ENCODE data around the gene PARVA. TPM values are rescaled to one million over a fixed set of nuclear protein-coding genes. Genes with fewer than 3 reads are reported as not detected.

Gene PARVA
- total RNA-seq, 1 donor from 2014 or later: 144 TPM

DNA sequence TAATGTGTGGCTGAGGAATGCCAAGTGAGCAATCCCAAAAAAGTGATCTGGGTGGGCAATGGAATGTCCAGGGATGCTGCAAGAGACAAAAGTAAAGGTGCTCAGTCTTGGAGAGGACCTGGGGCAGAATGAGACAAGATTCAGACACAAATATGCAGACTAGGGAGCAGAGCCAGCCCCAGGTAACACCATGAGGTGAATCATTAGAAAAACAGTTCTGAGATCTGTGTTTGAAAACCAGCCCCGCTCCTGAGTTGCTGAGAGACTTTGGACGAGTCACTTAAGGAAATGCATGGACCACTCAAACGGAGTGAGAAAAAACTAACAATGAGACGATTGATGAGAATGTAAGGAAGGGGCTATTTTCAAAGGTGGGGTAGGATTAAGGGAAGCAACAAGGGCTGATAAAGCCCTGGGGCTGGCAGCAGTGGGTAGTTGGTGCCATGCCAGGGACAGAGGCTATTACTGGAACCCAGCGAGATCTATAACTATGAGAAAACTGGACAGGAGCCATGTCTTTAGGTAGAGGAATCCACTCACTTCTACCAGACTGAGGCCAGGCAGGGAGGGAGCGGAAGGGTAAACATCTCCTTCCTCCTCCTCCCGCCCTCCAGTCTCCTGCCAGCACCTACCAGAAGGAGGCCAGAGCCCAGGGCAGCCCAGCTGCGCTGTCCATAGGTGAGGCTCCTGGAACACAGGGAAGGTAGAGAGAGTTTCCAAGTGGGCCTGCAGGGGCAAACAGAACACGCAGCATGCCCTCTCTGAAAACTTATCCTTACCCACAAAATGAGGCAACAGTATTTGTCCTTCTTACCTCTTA lies 166.4 kb downstream of the PARVA start:
- peaks cover 44% of the 10 kb centered on the region for H3K4me1 Mint-ChIP-seq (ENCODE audit: unreplicated experiment)
- H3K36me3 Mint-ChIP-seq (ENCODE audit: unreplicated experiment): no peaks in the 10 kb centered on the region
- peak; percentile 67 for DNase-seq (ENCODE audit: extremely low spot score, unreplicated experiment)

DNA sequence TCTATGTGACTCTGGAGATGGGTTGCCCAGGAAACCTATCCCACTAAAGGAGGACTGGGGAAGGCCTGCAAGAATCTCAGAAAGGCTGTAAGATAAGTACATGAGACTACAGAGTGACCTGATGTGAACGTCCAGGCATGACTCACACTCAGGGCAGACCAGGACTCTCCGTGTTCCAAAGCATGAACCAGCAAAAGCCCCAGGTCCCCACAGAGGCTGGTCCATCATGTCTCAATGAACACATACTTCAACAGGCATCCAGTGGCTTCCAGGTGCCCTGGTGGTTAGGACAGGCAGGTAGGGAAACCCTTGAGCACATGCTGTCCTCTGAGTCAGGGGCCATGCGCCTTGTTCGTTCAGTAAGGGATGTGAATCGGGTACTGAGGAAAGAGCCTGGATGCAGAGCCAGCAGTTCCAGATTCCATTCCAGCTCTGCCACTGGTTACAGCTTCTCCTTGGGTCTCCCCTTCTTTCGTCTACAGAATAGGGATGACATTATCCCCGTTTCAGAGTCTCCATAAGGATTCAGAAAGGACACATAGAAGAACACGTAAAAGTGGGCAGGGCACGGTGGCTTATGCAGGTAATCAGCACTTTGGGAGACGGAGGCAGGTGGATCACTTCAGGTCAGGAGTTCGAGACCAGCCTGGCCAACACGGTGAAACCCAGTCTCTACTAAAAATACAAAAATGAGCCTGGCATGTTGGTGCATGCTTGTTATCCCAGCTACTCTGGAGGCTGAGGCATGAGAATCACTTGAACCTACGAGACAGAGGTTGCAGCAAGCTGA lies 167.8 kb downstream of the PARVA start:
- TF ChIP-seq, protein P1, sequence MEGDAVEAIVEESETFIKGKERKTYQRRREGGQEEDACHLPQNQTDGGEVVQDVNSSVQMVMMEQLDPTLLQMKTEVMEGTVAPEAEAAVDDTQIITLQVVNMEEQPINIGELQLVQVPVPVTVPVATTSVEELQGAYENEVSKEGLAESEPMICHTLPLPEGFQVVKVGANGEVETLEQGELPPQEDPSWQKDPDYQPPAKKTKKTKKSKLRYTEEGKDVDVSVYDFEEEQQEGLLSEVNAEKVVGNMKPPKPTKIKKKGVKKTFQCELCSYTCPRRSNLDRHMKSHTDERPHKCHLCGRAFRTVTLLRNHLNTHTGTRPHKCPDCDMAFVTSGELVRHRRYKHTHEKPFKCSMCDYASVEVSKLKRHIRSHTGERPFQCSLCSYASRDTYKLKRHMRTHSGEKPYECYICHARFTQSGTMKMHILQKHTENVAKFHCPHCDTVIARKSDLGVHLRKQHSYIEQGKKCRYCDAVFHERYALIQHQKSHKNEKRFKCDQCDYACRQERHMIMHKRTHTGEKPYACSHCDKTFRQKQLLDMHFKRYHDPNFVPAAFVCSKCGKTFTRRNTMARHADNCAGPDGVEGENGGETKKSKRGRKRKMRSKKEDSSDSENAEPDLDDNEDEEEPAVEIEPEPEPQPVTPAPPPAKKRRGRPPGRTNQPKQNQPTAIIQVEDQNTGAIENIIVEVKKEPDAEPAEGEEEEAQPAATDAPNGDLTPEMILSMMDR (IDR thresholded peaks at IDR 0.05): no peak
- Mint-ChIP-seq H3K27me3 (ENCODE audit: unreplicated experiment) (no peaks in the 10 kb centered on the region), H3K27ac (ENCODE audit: unreplicated experiment) (no peak overlapping the region), H3K36me3 (ENCODE audit: unreplicated experiment) (no peaks in the 10 kb centered on the region), H3K9me3 (ENCODE audit: unreplicated experiment) (no peaks in the 10 kb centered on the region), H3K4me3 (ENCODE audit: unreplicated experiment) (no peak overlapping the region), H3K4me1 (ENCODE audit: unreplicated experiment) (peaks cover 31% of the 10 kb centered on the region)
- DNase-seq (ENCODE audit: extremely low spot score, unreplicated experiment): peak; percentile 74

More for the DNA sequence above, 166.4 kb downstream of the PARVA start:
- no peak overlapping the region for H3K27ac Mint-ChIP-seq (ENCODE audit: unreplicated experiment)
- no peak overlapping the region for H3K4me3 Mint-ChIP-seq (ENCODE audit: unreplicated experiment)
- TF ChIP-seq, protein P1 (IDR thresholded peaks at IDR 0.05): no peak
- H3K9me3 Mint-ChIP-seq (ENCODE audit: unreplicated experiment): no peaks in the 10 kb centered on the region
- H3K27me3 Mint-ChIP-seq (ENCODE audit: unreplicated experiment): no peaks in the 10 kb centered on the region

DNA sequence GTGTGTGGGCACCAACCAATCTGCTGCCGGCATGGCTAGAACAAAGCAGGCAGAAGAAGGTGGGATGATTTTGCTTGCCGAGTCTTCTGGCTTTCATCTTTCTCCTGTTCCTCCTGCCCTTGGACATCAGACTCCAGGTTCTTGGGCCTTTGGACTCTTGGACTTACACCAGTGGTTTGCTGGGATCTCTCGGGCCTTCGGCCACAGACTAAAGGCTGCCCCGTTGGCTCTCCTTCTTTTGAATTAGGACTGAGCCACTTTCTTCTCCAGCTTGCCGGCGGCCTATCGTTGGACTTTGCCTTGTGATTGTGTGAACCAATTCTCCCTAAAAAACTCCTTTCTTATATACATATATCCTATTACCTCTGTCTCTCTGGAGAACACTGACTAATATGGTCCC lies 168.8 kb downstream of the PARVA start:
- Mint-ChIP-seq H3K27me3 (ENCODE audit: unreplicated experiment) (no peaks in the 10 kb centered on the region), H3K9me3 (ENCODE audit: unreplicated experiment) (no peaks in the 10 kb centered on the region), H3K27ac (ENCODE audit: unreplicated experiment) (no peak overlapping the region), H3K4me3 (ENCODE audit: unreplicated experiment) (no peak overlapping the region), H3K36me3 (ENCODE audit: unreplicated experiment) (no peaks in the 10 kb centered on the region), H3K4me1 (ENCODE audit: unreplicated experiment) (peaks cover 21% of the 10 kb centered on the region)
- DNase-seq (ENCODE audit: extremely low spot score, unreplicated experiment): peak; percentile 68
- TF ChIP-seq, protein P1 (IDR thresholded peaks at IDR 0.05): no peak

DNA sequence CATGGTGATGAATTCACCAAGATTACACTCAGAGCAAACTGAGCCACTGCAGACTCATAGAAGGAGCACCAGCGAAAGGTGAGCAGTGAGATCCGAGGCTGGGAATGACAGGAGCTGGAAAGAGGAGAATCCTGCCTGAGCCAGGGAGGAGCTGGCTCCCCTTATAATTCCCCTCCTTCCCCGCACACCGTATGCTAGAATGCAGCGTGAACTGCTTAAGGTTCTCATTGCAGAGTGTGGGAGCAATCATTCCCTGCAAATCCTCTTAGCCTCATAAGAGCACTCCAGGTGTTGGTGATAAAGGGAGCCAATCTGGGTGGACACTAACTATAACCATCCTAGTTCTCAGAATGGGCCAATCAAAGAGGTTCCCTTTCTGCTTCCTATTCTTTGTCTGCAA lies 169.3 kb downstream of the PARVA start:
- peak; percentile 44 for DNase-seq (ENCODE audit: extremely low spot score, unreplicated experiment)
- peaks cover 16% of the 10 kb centered on the region for H3K4me1 Mint-ChIP-seq (ENCODE audit: unreplicated experiment)
- H3K27ac Mint-ChIP-seq (ENCODE audit: unreplicated experiment): no peak overlapping the region
- TF ChIP-seq, protein P1 (IDR thresholded peaks at IDR 0.05): no peak
- H3K36me3 Mint-ChIP-seq (ENCODE audit: unreplicated experiment): no peaks in the 10 kb centered on the region
- no peaks in the 10 kb centered on the region for H3K9me3 Mint-ChIP-seq (ENCODE audit: unreplicated experiment)
- H3K27me3 Mint-ChIP-seq (ENCODE audit: unreplicated experiment): no peaks in the 10 kb centered on the region
- no peak overlapping the region for H3K4me3 Mint-ChIP-seq (ENCODE audit: unreplicated experiment)

Data from osteocyte (in vitro differentiated cells).